Subcutaneous adipose tissue (tissue), 4 donors: ENCODE data around the gene ARHGAP42. TPM values are rescaled to one million over a fixed set of nuclear protein-coding genes. Genes with fewer than 3 reads are reported as not detected.

Experiments
- CTCF ChIP-seq: fragments of 450-650 bp; IDR thresholded peaks from one replicate; pipeline ENCODE4 v1.5.1; 2016; ENCODE audit warnings: low read depth, mild to moderate bottlenecking, control low read depth, antibody characterized with exemption, moderate library complexity
- total RNA-seq, 4 donors: library from RNA; depleted of rRNA; stranded (reverse); fragments of >200 nt; gene quantifications; one replicate each; pipeline ENCODE4 v1.1.0, GENCODE V29; 2016

ARHGAP42 gene
- total RNA-seq, 4 donors from 2014 or later = 15.3 to 31.5 (median 30.5) TPM

- TF ChIP-seq CTCF = no peak
These were observed 39.6 kb downstream of the ARHGAP42 start for GRCh38 chr11:100726680-100727079.

- no peak for TF ChIP-seq CTCF
These were observed 40.3 kb downstream of the ARHGAP42 start for GRCh38 chr11:100727410-100727809.

GRCh38 chr11:100730266-100730665, 43.2 kb downstream of the ARHGAP42 start:
- TF ChIP-seq CTCF = no peak

- TF ChIP-seq CTCF = no peak
These were observed 44.4 kb downstream of the ARHGAP42 start for GRCh38 chr11:100731471-100731870.

GRCh38 chr11:100732949-100733348, 45.9 kb downstream of the ARHGAP42 start:
- TF ChIP-seq CTCF = no peak

DNA sequence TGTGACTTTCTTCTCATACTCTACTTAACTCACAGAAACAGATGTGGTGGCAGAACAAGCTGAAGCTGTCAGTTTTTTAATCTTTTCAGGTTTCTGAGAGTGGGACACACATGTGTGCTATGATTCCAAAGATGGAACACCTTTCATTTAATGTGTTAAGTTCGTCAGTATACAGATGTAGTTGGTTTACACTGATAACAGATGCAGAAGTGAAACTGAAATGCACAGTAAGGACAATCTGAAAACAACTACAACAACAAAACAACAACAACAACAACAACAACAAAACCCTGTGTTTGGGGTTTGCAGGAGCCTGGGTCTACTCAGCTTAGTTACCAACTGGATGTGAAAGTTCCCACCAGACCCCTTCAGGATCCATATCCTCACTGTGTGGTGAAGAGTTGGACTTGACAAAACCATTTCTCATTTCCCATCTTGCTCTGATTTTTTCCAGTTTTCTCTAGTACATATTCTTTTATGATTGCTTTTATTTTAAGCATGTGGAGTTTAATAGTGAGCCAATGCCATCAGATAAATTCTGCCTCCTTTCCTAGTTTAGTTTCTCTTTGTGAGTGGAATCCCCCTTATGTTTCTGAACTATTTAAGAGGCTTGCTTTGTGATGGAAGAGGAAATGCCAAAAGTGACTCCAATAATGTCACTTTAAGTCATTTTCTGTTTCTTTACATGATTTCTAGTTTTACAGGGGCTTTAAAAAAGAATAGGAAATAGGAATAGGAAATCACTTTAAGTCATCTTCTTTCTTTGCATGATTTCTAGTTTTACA, 47.8 kb downstream of the ARHGAP42 start:
- TF ChIP-seq CTCF = no peak

DNA sequence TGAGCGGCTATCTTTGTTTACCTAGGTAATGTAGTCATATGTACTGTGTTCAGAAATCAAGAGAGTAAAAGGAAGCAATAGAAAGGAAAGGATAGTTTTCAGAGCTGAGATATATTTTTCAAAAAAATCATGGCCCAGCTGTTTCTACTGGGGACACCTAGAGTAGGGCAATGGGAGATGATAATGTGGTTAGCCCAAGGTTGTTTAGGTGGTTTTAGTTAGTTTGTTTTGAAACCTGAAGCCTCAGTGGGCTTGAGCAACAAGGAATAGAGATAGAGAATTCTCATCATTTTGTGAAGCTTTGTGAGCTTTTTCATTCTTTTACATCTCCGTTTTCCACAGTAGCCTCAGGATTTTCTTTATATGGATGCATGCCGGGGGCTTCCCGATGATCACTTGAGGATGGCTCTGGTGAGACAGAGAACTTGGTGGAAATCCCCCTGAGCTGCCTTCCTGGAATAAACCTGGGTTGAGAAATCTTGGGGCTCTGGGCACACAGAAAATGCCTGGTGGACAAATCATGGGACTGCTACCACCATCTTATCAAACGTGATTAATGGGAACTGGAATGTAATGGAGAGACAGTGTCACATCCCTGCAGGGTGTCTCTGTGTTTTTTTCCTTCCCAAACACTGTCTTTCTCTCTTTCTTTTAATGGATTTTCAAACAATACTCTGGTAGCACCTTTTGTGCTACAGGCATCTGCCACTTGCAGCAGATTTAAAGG, 49.0 kb downstream of the ARHGAP42 start:
- no peak for TF ChIP-seq CTCF
